ENCODE data around the gene FUOM. TPM values are rescaled to one million over a fixed set of nuclear protein-coding genes. Genes with fewer than 3 reads are reported as not detected.

FUOM gene
- total RNA-seq, 1 donor from 2014 or later = 5.1 TPM

- Histone ChIP-seq H3K9me3 (replicated peaks) (no peaks in the 10 kb centered on the region), H3K4me1 (peaks cover 28% of the 10 kb centered on the region), H3K27ac (replicated peaks) (no peak overlapping the region), H3K36me3 (peaks cover 31% of the 10 kb centered on the region), H3K4me3 (no peak overlapping the region), H3K27me3 (ENCODE audit: low read depth) (no peaks in the 10 kb centered on the region)
- TF ChIP-seq CTCF (IDR thresholded peaks at IDR 0.05; ENCODE audit: borderline replicate concordance) = no peak
- no peak for DNase-seq
- intact Hi-C loops (cut with micrococcal nuclease) = no loop called here
Observed at GRCh38 chr10:133312016-133312768, 45.6 kb downstream of the FUOM start.

- no peak overlapping the region for H3K27ac ChIP-seq (replicated peaks)
- no peak for TF ChIP-seq CTCF (IDR thresholded peaks at IDR 0.05; ENCODE audit: borderline replicate concordance)
- no peaks in the 10 kb centered on the region for H3K27me3 ChIP-seq (ENCODE audit: low read depth)
- intact Hi-C loops (cut with micrococcal nuclease) = no loop called here
- H3K4me1 ChIP-seq = peaks cover 34% of the 10 kb centered on the region
- H3K36me3 ChIP-seq = peaks cover 31% of the 10 kb centered on the region
- H3K4me3 ChIP-seq = no peak overlapping the region
- H3K9me3 ChIP-seq (replicated peaks) = no peaks in the 10 kb centered on the region
- no peak for DNase-seq
Observed at GRCh38 chr10:133311570-133311969, 46.2 kb downstream of the FUOM start.

GRCh38 chr10:133310789-133311188 is 47.0 kb downstream of the FUOM start:
- no peak for DNase-seq
- Histone ChIP-seq H3K4me3 (no peak overlapping the region), H3K27me3 (ENCODE audit: low read depth) (no peaks in the 10 kb centered on the region), H3K9me3 (replicated peaks) (no peaks in the 10 kb centered on the region), H3K27ac (replicated peaks) (no peak overlapping the region), H3K36me3 (peaks cover 31% of the 10 kb centered on the region), H3K4me1 (peaks cover 42% of the 10 kb centered on the region)
- no peak for TF ChIP-seq CTCF (IDR thresholded peaks at IDR 0.05; ENCODE audit: borderline replicate concordance)
- intact Hi-C loops (cut with micrococcal nuclease) = no loop called here

GRCh38 chr10:133310399-133310755 is 47.4 kb downstream of the FUOM start:
- DNase-seq = no peak
- intact Hi-C loops (cut with micrococcal nuclease) = no loop called here
- H3K27ac ChIP-seq (replicated peaks) = no peak overlapping the region
- no peaks in the 10 kb centered on the region for H3K27me3 ChIP-seq (ENCODE audit: low read depth)
- no peak for TF ChIP-seq CTCF (IDR thresholded peaks at IDR 0.05; ENCODE audit: borderline replicate concordance)
- no peaks in the 10 kb centered on the region for H3K9me3 ChIP-seq (replicated peaks)
- H3K36me3 ChIP-seq = peaks cover 31% of the 10 kb centered on the region
- peaks cover 46% of the 10 kb centered on the region for H3K4me1 ChIP-seq
- H3K4me3 ChIP-seq = no peak overlapping the region

GRCh38 chr10:133309720-133310398 is 48.0 kb downstream of the FUOM start:
- H3K36me3 ChIP-seq = peaks cover 31% of the 10 kb centered on the region
- H3K27me3 ChIP-seq (ENCODE audit: low read depth) = no peaks in the 10 kb centered on the region
- peak overlapping the region; percentile 100 for H3K27ac ChIP-seq (replicated peaks)
- TF ChIP-seq CTCF (IDR thresholded peaks at IDR 0.05; ENCODE audit: borderline replicate concordance) = no peak
- H3K4me3 ChIP-seq = no peak overlapping the region
- peak; percentile 33 for DNase-seq
- H3K9me3 ChIP-seq (replicated peaks) = no peaks in the 10 kb centered on the region
- peaks cover 48% of the 10 kb centered on the region for H3K4me1 ChIP-seq
- intact Hi-C loops (cut with micrococcal nuclease) = no loop called here

All from left ventricle myocardium inferior (tissue), 1 donor.